WTC11 (cell line): ENCODE measurements around the gene EMSY. TPM values are rescaled to one million over a fixed set of nuclear protein-coding genes. Genes with fewer than 3 reads are reported as not detected.

Experiments
- ATAC-seq: fragments of 200-7000 bp; cut with Tn5 transposase; 2 replicates; pipeline ENCODE4 v1.10.0; 2021; ENCODE audit warnings: mild to moderate bottlenecking, moderate library complexity
- Bru-seq: library from RNA; stranded (reverse); fragments of 400-500 nt; gene quantifications from one replicate; lab custom pipeline; 2021; lab: Mats Ljungman, UMichigan
- CTCF ChIA-PET: fragments of 300-600 bp; sonication (Branson Sonifier 250); formaldehyde crosslinking; loops from one replicate; lab custom pipeline; 2021; ENCODE audit warnings: antibody characterized with exemption; lab: Charles Lee
- POLR2A ChIA-PET: fragments of 350-600 bp; sonication (Branson Sonifier 250); formaldehyde crosslinking; loops from one replicate; lab custom pipeline; 2021; ENCODE audit warnings: antibody characterized with exemption; lab: Charles Lee
- DNase-seq: peaks from one replicate; pipeline ENCODE4 v3.0.0; 2021; ENCODE audit warnings: low spot score
- H3K27ac Mint-ChIP-seq: 2 replicates; pipeline ENCODE4 v1.8.0; 2021; ENCODE audit warnings: mixed read lengths
- H3K27me3 Mint-ChIP-seq: 2 replicates; pipeline ENCODE4 v1.8.0; 2021; ENCODE audit warnings: low read depth, mild to moderate bottlenecking, moderate library complexity, mixed read lengths
- H3K36me3 Mint-ChIP-seq: 2 replicates; pipeline ENCODE4 v1.8.0; 2021; ENCODE audit warnings: mixed read lengths
- H3K4me1 Mint-ChIP-seq: 2 replicates; pipeline ENCODE4 v1.8.0; 2022; ENCODE audit warnings: mixed read lengths
- H3K4me3 Mint-ChIP-seq: 2 replicates; pipeline ENCODE4 v1.8.0; 2021; ENCODE audit warnings: mild to moderate bottlenecking, moderate library complexity, mixed read lengths
- H3K9me3 Mint-ChIP-seq: 2 replicates; pipeline ENCODE4 v1.8.0; 2021; ENCODE audit warnings: mixed read lengths
- ATF3 ChIP-seq: sonication (generic); formaldehyde crosslinking; conservative IDR thresholded peaks from 2 replicates; pipeline ENCODE4 v1.8.1; 2022; ENCODE audit warnings: mild to moderate bottlenecking, missing genetic modification reagents
- ETV6 ChIP-seq: sonication (generic); formaldehyde crosslinking; IDR thresholded peaks from 2 replicates; pipeline ENCODE4 v1.8.1; 2022; ENCODE audit warnings: mild to moderate bottlenecking, missing genetic modification reagents
- FOXK1 ChIP-seq: sonication (generic); formaldehyde crosslinking; IDR thresholded peaks from 2 replicates; pipeline ENCODE4 v1.8.0; 2022; ENCODE audit warnings: mild to moderate bottlenecking, moderate library complexity, missing genetic modification reagents
- FOXP1 ChIP-seq: sonication (generic); formaldehyde crosslinking; IDR thresholded peaks from 2 replicates; pipeline ENCODE4 v1.8.0; 2022; ENCODE audit warnings: missing genetic modification reagents, mild to moderate bottlenecking, moderate library complexity, borderline replicate concordance
- GABPB1 ChIP-seq: sonication (generic); formaldehyde crosslinking; IDR thresholded peaks from 2 replicates; pipeline ENCODE4 v1.8.1; 2023; ENCODE audit warnings: mild to moderate bottlenecking, missing genetic modification reagents
- GRHL2 ChIP-seq: fragments of 250-450 bp; sonication (Bioruptor Pico); IDR thresholded peaks from 2 replicates; pipeline ENCODE4 v1.8.0; 2022; ENCODE audit warnings: mild to moderate bottlenecking, moderate library complexity; ENCODE audit not compliant: insufficient replicate concordance, severe bottlenecking
- KAT7 ChIP-seq: sonication (generic); formaldehyde crosslinking; IDR thresholded peaks from 2 replicates; pipeline ENCODE4 v1.8.1; 2023; ENCODE audit warnings: missing genetic modification reagents, mild to moderate bottlenecking, borderline replicate concordance
- MYBL2 ChIP-seq: sonication (generic); formaldehyde crosslinking; IDR thresholded peaks from 2 replicates; pipeline ENCODE4 v1.8.1; 2023; ENCODE audit warnings: mild to moderate bottlenecking, moderate library complexity, missing genetic modification reagents
- NFATC4 ChIP-seq: fragments of 250-450 bp; sonication (Bioruptor Pico); IDR thresholded peaks from 2 replicates; pipeline ENCODE4 v1.9.0; 2021; ENCODE audit warnings: mild to moderate bottlenecking
- NFYB ChIP-seq: sonication (generic); formaldehyde crosslinking; conservative IDR thresholded peaks from 2 replicates; pipeline ENCODE4 v1.8.0; 2022; ENCODE audit warnings: low read depth, missing genetic modification reagents
- PRDM15 ChIP-seq: sonication (generic); formaldehyde crosslinking; IDR thresholded peaks from 2 replicates; pipeline ENCODE4 v1.8.0; 2022; ENCODE audit warnings: missing genetic modification reagents
- SMAD3 ChIP-seq: sonication (generic); formaldehyde crosslinking; IDR thresholded peaks from 2 replicates; pipeline ENCODE4 v1.8.0; 2022; ENCODE audit warnings: missing genetic modification reagents, mild to moderate bottlenecking, borderline replicate concordance
- SP1 ChIP-seq: sonication (generic); formaldehyde crosslinking; conservative IDR thresholded peaks from 2 replicates; pipeline ENCODE4 v1.8.1; 2022; ENCODE audit warnings: missing genetic modification reagents
- TEAD1 ChIP-seq: sonication (generic); formaldehyde crosslinking; IDR thresholded peaks from 2 replicates; pipeline ENCODE4 v1.8.0; 2022; ENCODE audit warnings: mild to moderate bottlenecking, missing genetic modification reagents
- ZBTB43 ChIP-seq: sonication (generic); formaldehyde crosslinking; IDR thresholded peaks from 2 replicates; pipeline ENCODE4 v1.8.1; 2023; ENCODE audit warnings: mild to moderate bottlenecking, missing genetic modification reagents
- ZNF232 ChIP-seq: sonication (generic); formaldehyde crosslinking; IDR thresholded peaks from 2 replicates; pipeline ENCODE4 v1.8.0; 2022; ENCODE audit warnings: mild to moderate bottlenecking, missing genetic modification reagents
- ZNF263 ChIP-seq: sonication (generic); formaldehyde crosslinking; IDR thresholded peaks from 2 replicates; pipeline ENCODE4 v1.8.1; 2022; ENCODE audit warnings: low read depth, mild to moderate bottlenecking, moderate library complexity, missing genetic modification reagents
- ZNF281 ChIP-seq: sonication (generic); formaldehyde crosslinking; IDR thresholded peaks from 2 replicates; pipeline ENCODE4 v1.8.0; 2023; ENCODE audit warnings: mild to moderate bottlenecking, missing genetic modification reagents
- long read RNA-seq, 3 experiments: library from RNA in 1 of 3; library from capped mRNA in 1 of 3; library from polyadenylated mRNA in 1 of 3; unstranded in 2 of 3; stranded (forward) in 1 of 3; transcript quantifications; one replicate each; pipeline ENCODE4 v2.0.0, GENCODE V29; 2021
- total RNA-seq: library from RNA; stranded (reverse); gene quantifications from 3 replicates; pipeline ENCODE4 v1.2.3, GENCODE V29; 2021
- TF ChIP-seq, protein P1 (sequence below): sonication (generic); formaldehyde crosslinking; IDR thresholded peaks from 2 replicates; pipeline ENCODE4 v1.8.0; 2022; ENCODE audit warnings: mild to moderate bottlenecking, missing genetic modification reagents
- TF ChIP-seq, protein P2 (sequence below): sonication (generic); formaldehyde crosslinking; IDR thresholded peaks from 2 replicates; pipeline ENCODE4 v1.8.0; 2022; ENCODE audit warnings: mild to moderate bottlenecking, missing genetic modification reagents
- TF ChIP-seq, protein P3 (sequence below): fragments of 250-450 bp; sonication (Bioruptor Pico); conservative IDR thresholded peaks from 2 replicates; pipeline ENCODE4 v1.9.0; 2021; ENCODE audit warnings: mild to moderate bottlenecking
- TF ChIP-seq, protein P4 (sequence below): sonication (generic); formaldehyde crosslinking; IDR thresholded peaks from 2 replicates; pipeline ENCODE4 v1.8.1; 2022; ENCODE audit warnings: low read depth, mild to moderate bottlenecking, moderate library complexity, missing genetic modification reagents, borderline replicate concordance

The EMSY gene
- total RNA-seq (25.3 to 31.1 TPM (median 29.2 TPM) in 3 replicates), Bru-seq, nascent RNA (percentile 89 among the genes with signal in this experiment)
- long read RNA-seq, experiment 1, full-length matches to known transcripts: 3 of 32 reads
- long read RNA-seq, experiment 1, partial matches to known transcripts: 4 of 32 reads
- long read RNA-seq, experiment 1, other reads (novel, unspliced or antisense): 25 of 32 reads
- long read RNA-seq, experiment 2, partial matches to known transcripts: 5 of 24 reads
- long read RNA-seq, experiment 2, other reads (novel, unspliced or antisense): 18 of 24 reads
- long read RNA-seq, experiment 3, partial matches to known transcripts: 1 of 5 reads
- long read RNA-seq, experiment 3, other reads (novel, unspliced or antisense): 1 of 5 reads

- Mint-ChIP-seq H3K4me3 (peak within 1 kb of the TSS; percentile 92), H3K36me3 (peaks cover 10% of the 10 kb centered on the region), H3K9me3 (no peaks in the 10 kb centered on the region), H3K4me1 (peaks cover 43% of the 10 kb centered on the region), H3K27ac (peak within 1 kb of the TSS; percentile 100), H3K27me3 (no peaks in the 10 kb centered on the region)
- POLR2A ChIA-PET: no interaction called here
- ATAC-seq (peak; percentile 90), DNase-seq (peak; percentile 94)
- CTCF ChIA-PET: interaction anchor here (2.0 kb wide), 1 partner anchor 11 kb away, joined by 20 read pairs; no protein-coding TSS in a partner anchor
- TF ChIP-seq ZNF232 (CRISPR knock-in tag): peak; percentile 59; the same call in 1 of the 2 replicates
- TF ChIP-seq MYBL2: 0 out of 2 replicates have a peak, but pooled peaks have one; percentile 58
- TF ChIP-seq, protein P1, sequence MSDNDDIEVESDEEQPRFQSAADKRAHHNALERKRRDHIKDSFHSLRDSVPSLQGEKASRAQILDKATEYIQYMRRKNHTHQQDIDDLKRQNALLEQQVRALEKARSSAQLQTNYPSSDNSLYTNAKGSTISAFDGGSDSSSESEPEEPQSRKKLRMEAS (CRISPR knock-in tag): peak; percentile 73; the same call in 1 of the 2 replicates
- no peak; the same call in 1 of the 2 replicates for TF ChIP-seq ZBTB43 (CRISPR knock-in tag)
- no peak; the same call in 1 of the 2 replicates for TF ChIP-seq ETV6 (CRISPR knock-in tag)
- TF ChIP-seq NFYB (CRISPR knock-in tag): peak; percentile 64
- TF ChIP-seq SP1 (CRISPR knock-in tag): peak; percentile 87
- peak; percentile 49; the same call in 1 of the 2 replicates for TF ChIP-seq GABPB1 (CRISPR knock-in tag)
- TF ChIP-seq, protein P2, sequence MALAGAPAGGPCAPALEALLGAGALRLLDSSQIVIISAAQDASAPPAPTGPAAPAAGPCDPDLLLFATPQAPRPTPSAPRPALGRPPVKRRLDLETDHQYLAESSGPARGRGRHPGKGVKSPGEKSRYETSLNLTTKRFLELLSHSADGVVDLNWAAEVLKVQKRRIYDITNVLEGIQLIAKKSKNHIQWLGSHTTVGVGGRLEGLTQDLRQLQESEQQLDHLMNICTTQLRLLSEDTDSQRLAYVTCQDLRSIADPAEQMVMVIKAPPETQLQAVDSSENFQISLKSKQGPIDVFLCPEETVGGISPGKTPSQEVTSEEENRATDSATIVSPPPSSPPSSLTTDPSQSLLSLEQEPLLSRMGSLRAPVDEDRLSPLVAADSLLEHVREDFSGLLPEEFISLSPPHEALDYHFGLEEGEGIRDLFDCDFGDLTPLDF (CRISPR knock-in tag): no peak
- peak; percentile 80 for TF ChIP-seq TEAD1 (CRISPR knock-in tag)
- peak; percentile 58 for TF ChIP-seq PRDM15 (CRISPR knock-in tag)
- TF ChIP-seq ZNF281 (CRISPR knock-in tag): no peak
- no peak for TF ChIP-seq SMAD3 (CRISPR knock-in tag)
- peak; percentile 76; the same call in 1 of the 2 replicates for TF ChIP-seq FOXP1 (CRISPR knock-in tag)
- no peak for TF ChIP-seq GRHL2
- no peak for TF ChIP-seq ZNF263 (CRISPR knock-in tag)
- TF ChIP-seq KAT7 (CRISPR knock-in tag): no peak
- TF ChIP-seq ATF3 (CRISPR knock-in tag): no peak
- TF ChIP-seq, protein P3, sequence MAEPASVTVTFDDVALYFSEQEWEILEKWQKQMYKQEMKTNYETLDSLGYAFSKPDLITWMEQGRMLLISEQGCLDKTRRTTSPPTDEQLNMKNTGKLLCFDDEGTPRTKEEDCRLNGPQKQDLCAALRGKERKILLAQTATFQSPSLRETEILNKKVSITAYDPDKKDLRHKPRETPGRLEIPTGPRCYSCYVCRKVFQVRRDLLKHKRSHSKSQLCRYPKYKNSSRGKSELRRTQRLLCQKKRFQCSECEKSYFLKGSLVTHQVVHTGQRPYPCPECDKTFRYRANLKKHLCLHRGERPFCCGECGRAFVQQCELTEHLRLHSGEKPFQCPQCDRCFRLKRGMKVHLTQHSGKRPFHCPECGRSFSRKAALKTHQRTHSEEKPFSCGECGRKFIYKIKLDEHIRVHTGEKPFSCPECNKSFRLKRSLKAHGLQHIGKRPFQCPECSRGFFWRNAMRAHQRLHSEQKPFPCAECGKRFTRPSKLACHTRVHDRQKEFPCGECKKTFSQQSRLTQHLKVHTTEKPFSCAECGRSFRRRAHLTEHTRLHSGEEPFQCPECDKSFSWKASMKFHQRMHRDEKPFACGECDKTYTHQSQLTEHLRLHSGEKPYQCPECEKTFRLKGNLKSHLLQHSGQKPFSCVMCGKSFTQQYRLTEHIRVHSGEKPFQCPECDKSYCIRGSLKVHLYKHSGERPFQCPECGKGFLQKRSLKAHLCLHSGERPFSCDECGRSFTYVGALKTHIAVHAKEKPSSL (CRISPR knock-in tag): no peak
- TF ChIP-seq NFATC4 (CRISPR knock-in tag): 0 out of 2 replicates have a peak, but pooled peaks have one; percentile 33
- peak; percentile 64 for TF ChIP-seq FOXK1 (CRISPR knock-in tag)
- TF ChIP-seq, protein P4, sequence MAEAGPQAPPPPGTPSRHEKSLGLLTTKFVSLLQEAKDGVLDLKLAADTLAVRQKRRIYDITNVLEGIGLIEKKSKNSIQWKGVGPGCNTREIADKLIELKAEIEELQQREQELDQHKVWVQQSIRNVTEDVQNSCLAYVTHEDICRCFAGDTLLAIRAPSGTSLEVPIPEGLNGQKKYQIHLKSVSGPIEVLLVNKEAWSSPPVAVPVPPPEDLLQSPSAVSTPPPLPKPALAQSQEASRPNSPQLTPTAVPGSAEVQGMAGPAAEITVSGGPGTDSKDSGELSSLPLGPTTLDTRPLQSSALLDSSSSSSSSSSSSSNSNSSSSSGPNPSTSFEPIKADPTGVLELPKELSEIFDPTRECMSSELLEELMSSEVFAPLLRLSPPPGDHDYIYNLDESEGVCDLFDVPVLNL (CRISPR knock-in tag): peak; percentile 73; the same call in 1 of the 2 replicates
Measured at GRCh38 chr11:76444384-76445120, at the start of gene EMSY. Gene EMSY (plus strand): TSS chr11:76445018. CDS start chr11:76446939, 1,921 bp downstream.
